ENCODE results near the gene MTG2. TPM values are rescaled to one million over a fixed set of nuclear protein-coding genes. Genes with fewer than 3 reads are reported as not detected.

Gene MTG2
- total and polyA plus RNA-seq, 2 of the 8 experiments (the other 6 are each of a cell fraction or from before 2014, with no cell fraction given): 14.4 to 22.8 TPM

- Histone ChIP-seq H4K8ac (ENCODE audit: extremely low read depth, insufficient read depth, low read length) (no peak overlapping the region), H3K23me2 (ENCODE audit: low read depth, low read length) (peaks cover under 1% of the 10 kb centered on the region), H4K5ac (ENCODE audit: insufficient read length, low read depth, low read length) (no peak overlapping the region), H2BK120ac (replicated peaks; ENCODE audit: low read depth, low read length) (no peak overlapping the region), H2BK5ac (ENCODE audit: low read depth, low read length) (no peak overlapping the region), H2BK12ac (ENCODE audit: low read depth, low read length) (no peak overlapping the region), H3K27ac (ENCODE audit: low read depth, low read length) (no peak overlapping the region), H3K9ac (replicated peaks in 1 of 4; ENCODE audit: extremely low read depth in 1 of 4, low read depth in 3 of 4, low read length in 3 of 4) (no peak overlapping the region), H4K91ac (replicated peaks; ENCODE audit: insufficient read length, low read length) (no peak overlapping the region), H2AK5ac (ENCODE audit: low read depth, low read length) (no peak overlapping the region), H4K20me1 (replicated peaks in 1 of 2; ENCODE audit: control insufficient read depth in 1 of 2, insufficient read depth in 2 of 2, low read length in 2 of 2) (peaks cover 0 to 4% of the 10 kb centered on the region in 2 experiments), H2AFZ (ENCODE audit: low read length) (no peak overlapping the region), H3K79me2 (ENCODE audit: control insufficient read depth in 1 of 2, insufficient read depth in 2 of 2, low read length in 2 of 2) (no peaks in the 10 kb centered on the region), H3K36me3 (ENCODE audit: control insufficient read depth in 2 of 4, insufficient read depth in 4 of 4, low read length in 3 of 4) (peaks cover 2 to 26% (median 13%) of the 10 kb centered on the region in 4 experiments; a peak in 6 of 8 replicates), H3K14ac (ENCODE audit: insufficient read length) (no peak overlapping the region), H3K9me3 (ENCODE audit: insufficient read depth in 2 of 2, low read depth in 1 of 2, low read length in 1 of 2) (no peaks in the 10 kb centered on the region), H3K27me3 (replicated peaks in 1 of 4; ENCODE audit: control insufficient read depth in 3 of 4, extremely low read depth in 1 of 4, insufficient read depth in 3 of 4, low read length in 3 of 4) (no peaks in the 10 kb centered on the region), H3K4me3 (ENCODE audit: extremely low read depth in 1 of 4, insufficient read depth in 2 of 4, low read depth in 3 of 4, low read length in 4 of 4) (no peak overlapping the region), H3K56ac (replicated peaks; ENCODE audit: insufficient read length, low read depth, low read length) (no peak overlapping the region), H3K18ac (ENCODE audit: extremely low read depth, low read length) (no peak overlapping the region), H2BK15ac (ENCODE audit: low read length) (no peak overlapping the region), H2BK20ac (ENCODE audit: low read length) (no peak overlapping the region), H3K4me2 (ENCODE audit: insufficient read depth in 1 of 2, low read depth in 2 of 2, low read length in 2 of 2) (no peak overlapping the region), H3K23ac (ENCODE audit: insufficient read length) (no peak overlapping the region), H3K4ac (replicated peaks; ENCODE audit: insufficient read length, low read depth, low read length) (no peak overlapping the region), H3K4me1 (replicated peaks in 1 of 4; ENCODE audit: control insufficient read depth in 3 of 4, insufficient read depth in 4 of 4, low read length in 3 of 4) (no peaks in the 10 kb centered on the region; a peak in 1 of 7 replicates), H3K79me1 (ENCODE audit: low read depth, low read length) (no peaks in the 10 kb centered on the region)
- no peak for DNase-seq (ENCODE audit: low read depth in 1 of 2, low spot score in 2 of 2)
- no peak for FAIRE-seq
- WGBS, 2 experiments (ENCODE audit: extremely low coverage in 1 of 2, insufficient coverage in 1 of 2, insufficient read length in 1 of 2, insufficient replicate concordance in 2 of 2, low coverage in 1 of 2, low lambda C conversion rate in 2 of 2, missing lambda C conversion rate in 1 of 2): 93% methylated on average over 9 of the region's 9 CpGs; no CpG with 5 or more reads in 1 of the 2 experiments
- ChIA-PET POLR2A (ENCODE audit: partially characterized antibody) (interaction anchor here (0.6 kb wide), 1 partner anchor 181 kb away, joined by 3 read pairs; no protein-coding TSS in a partner anchor), CTCF (ENCODE audit: partially characterized antibody) (interaction anchor here (0.6 to 2.0 kb wide), 3 partner anchors 11 to 148 kb away, joined by 3 to 6 read pairs (median 4); no protein-coding TSS in a partner anchor)
- no peak for TF ChIP-seq TAF7 (optimal IDR thresholded peaks at IDR 0.05; ENCODE audit: borderline replicate concordance, low read depth, low read length)
- no peak for TF ChIP-seq HDAC6 (IDR thresholded peaks at IDR 0.05; ENCODE audit: low read depth, low read length)
- TF ChIP-seq POLR2AphosphoS5 (IDR thresholded peaks at IDR 0.05; ENCODE audit: low read depth, low read length): 0 out of 2 replicates have a peak, but pooled peaks have one; percentile 2
- TF ChIP-seq JUND (IDR thresholded peaks at IDR 0.05; ENCODE audit: low read length): no peak
- no peak for TF ChIP-seq PHF8 (conservative IDR thresholded peaks at IDR 0.05; ENCODE audit: low read depth, low read length)
- TF ChIP-seq BCL11A (IDR thresholded peaks at IDR 0.05; ENCODE audit: low read depth in 2 of 2, low read length in 2 of 2): no peak
- no peak for TF ChIP-seq GTF2F1 (IDR thresholded peaks at IDR 0.05; ENCODE audit: borderline replicate concordance, low read depth, low read length)
Measured at GRCh38 chr20:62177307-62177706, 5.5 kb upstream of the MTG2 start.
